BLaER1 (cell line): Measurements from ENCODE around the gene LBHD1.
"Not testable (repeated sequence)": the region's sequence is repeated elsewhere in the genome, so short reads cannot be mapped to it uniquely, and the experiment has no call there.

Experiments
- H3K27ac ChIP-seq: shearing (Covaris generic); formaldehyde crosslinking; 2 replicates; pipeline ENCODE4 v1.8.1; 2022
- H3K27me3 ChIP-seq: shearing (Covaris generic); formaldehyde crosslinking; 2 replicates; pipeline ENCODE4 v1.8.1; 2022
- H3K36me3 ChIP-seq: shearing (Covaris generic); formaldehyde crosslinking; 2 replicates; pipeline ENCODE4 v1.8.1; 2022
- H3K4me1 ChIP-seq: shearing (Covaris generic); formaldehyde crosslinking; 2 replicates; pipeline ENCODE4 v1.8.1; 2022
- H3K4me2 ChIP-seq: shearing (Covaris generic); formaldehyde crosslinking; 2 replicates; pipeline ENCODE4 v1.8.1; 2022
- H3K4me3 ChIP-seq: shearing (Covaris generic); formaldehyde crosslinking; 2 replicates; pipeline ENCODE4 v1.8.1; 2022
- H3K9ac ChIP-seq: shearing (Covaris generic); formaldehyde crosslinking; 2 replicates; pipeline ENCODE4 v1.8.1; 2022
- H3K9me3 ChIP-seq: shearing (Covaris generic); formaldehyde crosslinking; 2 replicates; pipeline ENCODE4 v1.8.1; 2022
- H4K20me1 ChIP-seq: shearing (Covaris generic); formaldehyde crosslinking; 2 replicates; pipeline ENCODE4 v1.8.1; 2022
- Cebpa-rat ChIP-seq: shearing (Covaris generic); IDR thresholded peaks from 2 replicates; pipeline ENCODE4 v1.8.1; 2022

The LBHD1 gene

DNA sequence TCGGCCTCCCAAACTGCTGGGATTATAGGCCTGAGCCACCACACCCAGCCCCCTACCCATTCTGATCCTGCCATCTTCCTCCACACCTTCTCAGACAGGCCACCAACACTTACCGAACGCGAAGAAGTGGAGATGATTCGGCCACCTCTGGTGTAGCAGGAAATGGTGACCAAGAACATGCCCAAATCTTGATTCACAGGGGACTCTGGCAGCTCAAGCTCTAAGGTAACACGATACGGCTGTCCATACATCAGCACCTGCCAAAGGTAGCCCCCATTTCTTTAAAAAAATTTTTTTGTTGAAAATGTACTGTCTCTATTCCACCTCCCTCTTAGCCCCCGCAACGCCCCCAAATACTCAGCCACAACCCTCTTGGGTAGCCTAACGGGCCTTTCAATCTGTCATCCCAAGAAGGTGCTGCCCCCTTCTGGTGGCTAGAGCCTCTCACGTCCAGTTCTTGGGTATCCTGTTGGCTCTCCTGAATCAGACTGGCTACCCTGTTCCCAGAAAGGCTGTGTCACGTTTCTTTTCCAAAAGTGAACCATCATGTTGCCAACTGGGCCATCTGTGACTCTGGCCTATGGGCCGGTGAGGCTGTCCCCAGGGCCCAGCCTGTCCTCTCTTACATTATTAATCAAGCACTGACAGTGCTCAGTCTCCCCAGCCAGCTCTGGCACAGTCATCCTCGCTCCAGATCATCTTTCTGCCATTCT lies 22.5 kb upstream of the LBHD1 start:
- peaks cover 63% of the 10 kb centered on the region for H3K36me3 ChIP-seq

DNA sequence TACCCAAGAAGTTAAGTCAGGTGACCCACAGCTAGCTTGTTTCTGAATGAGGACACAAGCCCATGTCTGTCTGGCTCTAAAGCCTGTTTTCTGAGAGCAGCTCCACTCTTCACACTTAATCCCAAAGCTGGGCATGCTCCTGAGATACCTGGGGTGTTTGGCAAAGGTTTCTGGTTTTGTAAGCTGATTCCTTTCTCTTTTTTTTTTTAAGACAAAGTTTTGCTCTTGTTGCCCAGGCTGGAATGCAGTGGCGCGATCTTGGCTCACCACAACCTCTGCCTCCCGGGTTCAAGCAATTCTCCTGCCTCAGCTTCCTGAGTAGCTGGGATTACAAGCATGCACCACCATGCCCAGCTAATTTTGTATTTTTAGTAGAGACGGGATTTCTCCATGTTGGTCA lies 21.6 kb upstream of the LBHD1 start:
- H3K36me3 ChIP-seq: peaks cover 59% of the 10 kb centered on the region
- H3K9me3 ChIP-seq, H3K4me2 ChIP-seq, H3K27me3 ChIP-seq, H3K9ac ChIP-seq, H4K20me1 ChIP-seq, H3K4me1 ChIP-seq, H3K27ac ChIP-seq, H3K4me3 ChIP-seq: not testable (repeated sequence)

More for the DNA sequence above, 22.5 kb upstream of the LBHD1 start:
- Histone ChIP-seq H3K4me2 (no peak overlapping the region), H3K4me3 (no peak overlapping the region), H3K27ac (no peak overlapping the region), H3K27me3 (no peaks in the 10 kb centered on the region), H3K4me1 (0 out of 2 replicates have a peak, but pooled peaks cover 7% of the 10 kb centered on the region), H3K9ac (no peak overlapping the region), H3K9me3 (no peaks in the 10 kb centered on the region), H4K20me1 (no peaks in the 10 kb centered on the region)
- TF ChIP-seq Cebpa-rat: no peak

DNA sequence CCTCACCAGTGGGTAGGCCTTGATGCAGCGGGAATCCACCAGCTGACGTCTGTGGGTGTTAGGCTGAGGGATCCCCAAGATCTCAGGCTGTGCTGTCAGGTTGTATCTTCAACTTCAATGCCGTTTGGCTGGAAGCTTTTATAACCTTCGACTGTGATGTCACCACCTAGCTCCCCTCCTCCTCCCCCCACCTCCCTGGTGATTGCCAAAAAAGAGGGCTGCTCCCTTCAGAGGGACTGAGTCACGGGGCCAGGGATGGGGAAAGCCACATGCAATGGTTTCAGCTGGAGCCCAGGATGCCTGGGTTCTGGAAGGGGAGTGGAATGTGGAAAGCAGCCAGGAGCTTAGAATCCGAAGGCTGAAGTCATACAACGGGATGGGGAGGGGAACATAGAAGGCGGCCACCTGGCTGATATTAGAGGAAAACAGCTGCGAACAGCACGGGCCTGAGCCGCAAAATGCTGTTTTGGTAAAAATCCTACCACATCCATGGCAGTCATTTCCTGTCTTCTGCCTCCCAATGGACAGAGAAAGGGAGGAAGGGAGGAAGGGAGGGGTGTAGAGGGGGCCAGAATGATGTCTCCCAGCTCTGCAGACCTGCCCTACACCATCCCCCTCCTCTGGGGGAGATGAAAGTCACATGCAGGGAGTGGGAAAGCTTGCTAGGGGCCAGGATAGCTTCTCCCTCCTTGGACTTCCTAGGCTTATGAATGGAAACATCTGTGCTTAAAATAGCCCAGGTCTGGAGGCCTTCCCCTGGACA lies 17.5 kb upstream of the LBHD1 start, which contains the start of gene LRRN4CL:
Gene LRRN4CL, minus strand, starts transcription at position 110 of the 763 bp plus-strand sequence. CDS start 1,022 bp downstream, outside the sequence.
- Histone ChIP-seq H3K9me3 (no peaks in the 10 kb centered on the region), H3K4me3 (no peak within 1 kb of the TSS), H3K36me3 (peaks cover 52% of the 10 kb centered on the region), H3K27me3 (no peaks in the 10 kb centered on the region), H3K4me2 (no peak within 1 kb of the TSS), H3K4me1 (0 out of 2 replicates have a peak, but pooled peaks cover 3% of the 10 kb centered on the region), H4K20me1 (no peaks in the 10 kb centered on the region), H3K9ac (no peak within 1 kb of the TSS), H3K27ac (no peak within 1 kb of the TSS)
- no peak for TF ChIP-seq Cebpa-rat

DNA sequence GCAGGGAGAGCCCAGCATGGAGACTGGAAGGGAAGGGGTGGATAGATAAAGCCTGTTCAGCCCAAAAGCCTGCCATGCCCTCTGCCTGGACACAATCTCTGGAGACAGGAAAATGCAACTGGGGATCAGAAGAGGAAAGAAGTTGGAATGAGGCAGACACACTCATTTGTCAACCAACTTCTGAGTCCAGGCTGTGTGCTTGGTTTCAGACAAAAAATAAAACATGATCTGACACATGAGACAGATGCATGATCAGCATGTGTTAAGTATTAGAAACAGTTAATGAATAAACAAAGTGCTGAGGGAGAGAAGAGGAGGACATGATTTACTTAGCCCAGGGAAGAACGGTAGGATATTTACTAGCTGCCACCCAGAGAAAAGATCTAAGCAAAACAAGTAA lies 16.4 kb upstream of the LBHD1 start:
- Histone ChIP-seq H3K9ac (no peak overlapping the region), H3K4me2 (no peak overlapping the region), H4K20me1 (no peaks in the 10 kb centered on the region), H3K27ac (no peak overlapping the region), H3K9me3 (no peaks in the 10 kb centered on the region), H3K27me3 (no peaks in the 10 kb centered on the region), H3K4me3 (no peak overlapping the region), H3K4me1 (no peaks in the 10 kb centered on the region), H3K36me3 (peaks cover 42% of the 10 kb centered on the region)
- no peak for TF ChIP-seq Cebpa-rat

DNA sequence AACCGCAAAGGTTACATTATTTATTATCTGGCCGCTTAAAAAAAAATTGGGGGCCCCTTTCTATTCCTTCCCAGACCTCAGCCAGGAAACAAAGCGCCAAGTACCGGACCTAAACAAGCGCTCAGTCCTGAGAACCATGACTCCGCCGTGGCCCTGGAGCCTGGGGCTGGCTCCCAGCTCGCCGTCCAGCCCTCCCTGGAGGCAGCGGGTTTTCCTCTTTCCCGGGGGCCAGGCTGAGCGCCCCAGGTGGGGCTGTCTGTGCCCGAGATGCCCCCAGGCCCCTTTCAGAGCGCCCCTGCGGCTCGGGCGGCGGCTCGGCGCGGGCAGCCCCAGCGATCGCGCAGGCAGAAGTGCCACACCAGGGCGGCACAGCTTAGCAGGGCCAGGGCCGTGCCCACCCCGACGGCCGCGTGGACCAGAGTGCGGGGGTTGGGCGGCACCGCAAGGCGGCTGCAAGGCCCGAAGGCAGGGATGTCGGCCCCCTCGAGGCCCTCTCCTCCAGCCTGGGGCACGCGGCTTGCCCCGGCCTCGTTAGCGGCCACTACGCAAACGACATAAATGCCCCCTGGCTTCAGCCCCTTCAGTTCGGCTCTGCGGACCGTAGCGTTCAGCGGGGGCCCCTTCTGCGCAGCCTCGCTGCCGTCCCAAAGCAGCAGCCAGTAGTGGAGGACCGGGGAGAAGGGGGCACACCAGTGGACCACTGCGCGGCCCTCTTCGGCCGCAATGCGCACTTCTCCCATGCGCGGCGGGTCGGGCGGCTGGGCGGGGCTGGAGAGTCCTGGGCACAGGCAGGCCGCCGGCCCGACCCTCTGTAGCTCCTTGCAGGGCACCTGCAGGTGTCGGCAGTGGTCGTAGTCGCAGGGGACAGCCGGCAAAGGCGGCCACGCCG lies 15.7 kb upstream of the LBHD1 start:
- H3K36me3 ChIP-seq: peaks cover 34% of the 10 kb centered on the region
- H3K27ac ChIP-seq: no peak overlapping the region
- no peaks in the 10 kb centered on the region for H4K20me1 ChIP-seq
- no peaks in the 10 kb centered on the region for H3K9me3 ChIP-seq
- H3K4me3 ChIP-seq: no peak overlapping the region
- no peaks in the 10 kb centered on the region for H3K27me3 ChIP-seq
- no peak for TF ChIP-seq Cebpa-rat
- no peak overlapping the region for H3K4me2 ChIP-seq
- H3K9ac ChIP-seq: no peak overlapping the region
- no peaks in the 10 kb centered on the region for H3K4me1 ChIP-seq

DNA sequence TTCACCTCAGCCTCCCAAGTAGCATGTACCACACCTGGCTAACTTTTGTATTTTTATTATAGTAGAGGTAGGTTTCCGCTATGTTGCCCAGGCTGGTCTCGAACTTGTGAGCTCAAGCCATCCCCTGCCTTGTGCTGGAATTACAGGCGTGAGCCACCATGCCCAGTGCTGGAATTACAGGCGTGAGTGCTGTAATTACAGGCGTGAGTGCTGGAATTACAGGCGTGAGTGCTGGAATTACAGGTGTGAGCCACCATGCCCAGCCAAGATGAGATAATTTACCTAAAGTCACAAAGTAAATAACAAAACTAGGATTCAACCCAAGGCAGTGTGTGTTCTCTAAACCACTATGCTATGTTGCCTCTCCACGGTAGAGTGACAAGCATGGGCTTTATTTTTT lies 10.5 kb upstream of the LBHD1 start:
- Histone ChIP-seq H3K36me3 (peaks cover 5% of the 10 kb centered on the region), H4K20me1 (peaks cover 8% of the 10 kb centered on the region), H3K4me2 (no peak overlapping the region), H3K9me3 (no peaks in the 10 kb centered on the region), H3K4me1 (peaks cover 31% of the 10 kb centered on the region), H3K27ac (no peak overlapping the region), H3K4me3 (no peak overlapping the region), H3K27me3 (no peaks in the 10 kb centered on the region), H3K9ac (no peak overlapping the region)
- no peak for TF ChIP-seq Cebpa-rat

DNA sequence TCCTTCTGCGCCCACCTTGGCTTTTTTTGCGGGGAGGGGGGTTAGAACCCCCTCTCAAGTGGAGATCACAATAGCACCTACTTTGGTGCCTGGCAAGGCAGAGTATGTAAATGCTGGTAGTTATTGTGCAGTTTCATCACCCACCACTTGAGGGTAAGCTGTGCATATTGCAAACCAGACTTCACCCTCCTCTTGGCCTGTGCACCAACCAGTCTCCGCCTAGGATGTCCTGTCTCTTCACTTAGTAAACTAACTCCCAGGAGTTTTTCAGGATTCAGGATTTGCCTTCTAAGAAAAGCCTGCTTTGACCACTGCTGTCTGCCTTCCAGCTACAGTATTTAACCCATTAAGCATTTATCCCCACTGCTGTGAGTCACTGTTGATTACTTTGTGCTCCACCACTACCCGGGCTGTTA lies 8.8 kb upstream of the LBHD1 start:
- Histone ChIP-seq H3K9ac (no peak overlapping the region), H3K4me2 (0 out of 2 replicates have a peak overlapping the region, but pooled peaks have one; percentile 94), H4K20me1 (peaks cover 23% of the 10 kb centered on the region), H3K36me3 (peaks cover 22% of the 10 kb centered on the region), H3K4me1 (peaks cover 41% of the 10 kb centered on the region), H3K4me3 (no peak overlapping the region), H3K9me3 (no peaks in the 10 kb centered on the region), H3K27me3 (no peaks in the 10 kb centered on the region), H3K27ac (0 out of 2 replicates have a peak overlapping the region, but pooled peaks have one; percentile 5)
- no peak for TF ChIP-seq Cebpa-rat

DNA sequence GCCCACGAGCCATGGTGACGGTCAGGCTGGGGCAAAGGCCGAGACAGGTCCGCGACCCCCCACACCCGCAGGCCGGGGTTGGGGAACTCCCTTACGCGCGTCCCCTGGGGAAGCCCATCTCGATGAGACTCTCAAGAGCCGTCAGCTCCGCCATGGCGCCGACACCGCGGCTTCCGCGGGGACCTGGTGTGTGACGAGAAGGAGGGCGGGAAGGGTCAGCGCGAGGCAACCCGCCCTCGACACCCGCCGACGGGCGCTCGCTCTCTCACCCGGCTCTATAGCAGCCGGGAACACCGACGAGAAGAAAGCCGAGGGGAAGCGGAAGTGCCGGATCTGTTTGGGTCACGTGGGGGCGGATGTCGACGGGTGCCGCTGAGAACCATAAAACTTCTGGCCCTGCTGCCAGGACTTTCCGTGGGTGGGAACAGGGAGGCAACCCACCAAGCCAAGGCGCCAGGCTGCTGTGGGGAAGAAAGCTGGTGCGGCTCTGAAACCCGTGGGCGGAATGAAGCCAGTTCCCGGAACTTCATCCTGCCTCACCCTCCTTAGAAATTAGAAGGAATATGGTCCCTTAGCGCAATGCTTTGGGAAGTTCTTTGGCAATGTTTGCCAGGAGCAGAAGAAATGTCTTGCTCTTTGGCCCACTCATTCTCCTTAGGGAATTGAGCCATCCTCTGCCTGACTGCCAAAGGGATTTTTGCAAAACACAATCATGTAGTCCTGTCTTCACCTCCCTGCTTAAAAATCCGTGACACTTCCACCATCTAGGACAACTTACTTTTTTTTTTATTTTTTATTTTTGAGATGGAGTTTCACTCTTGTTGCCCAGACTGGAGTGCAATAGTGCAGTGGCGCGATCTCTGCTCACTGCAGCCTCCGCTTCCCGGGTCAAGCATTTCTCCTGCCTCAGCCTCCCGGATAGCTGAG lies 7.0 kb upstream of the LBHD1 start, which contains the start of gene UBXN1:
Gene UBXN1, minus strand, starts transcription at position 304 of the 927 bp plus-strand sequence. Its CDS starts 150 bp downstream, at position 154.
- Histone ChIP-seq H3K4me1 (peaks cover 41% of the 10 kb centered on the region), H3K4me3 (peak within 1 kb of the TSS; percentile 99), H3K9ac (peak within 1 kb of the TSS; percentile 93), H3K27me3 (no peaks in the 10 kb centered on the region), H3K36me3 (peaks cover 40% of the 10 kb centered on the region), H3K27ac (peak within 1 kb of the TSS; percentile 92), H4K20me1 (peaks cover 23% of the 10 kb centered on the region), H3K9me3 (no peaks in the 10 kb centered on the region), H3K4me2 (peak within 1 kb of the TSS; percentile 94)
- no peak for TF ChIP-seq Cebpa-rat
